CD4-positive, CD25-positive, alpha-beta regulatory T cell (primary cell): ENCODE results near the gene TXNL1. TPM values are rescaled to one million over a fixed set of nuclear protein-coding genes. Genes with fewer than 3 reads are reported as not detected.

Experiments used
- ATAC-seq, 2 donors: fragments of 150-1000 bp; cut with Tn5 transposase; one replicate each; pipeline ENCODE4 v1.10.0; 2021; ENCODE audit warnings: low read depth in 2 of 2, moderate number of reproducible peaks in 2 of 2, moderate library complexity in 1 of 2
- DNase-seq, 3 donors: peaks; one replicate each; pipeline versions ENCODE4 v3.0.0 to v3.0.0-alpha.2; 2012 to 2022; ENCODE audit warnings: mixed read lengths in 1 of 3
- H3K27ac ChIP-seq: one replicate; pipeline ENCODE4 v1.7.0; 2013; ENCODE audit warnings: mild to moderate bottlenecking, low read length; ENCODE audit not compliant: insufficient read depth, poor library complexity, severe bottlenecking
- H3K27me3 ChIP-seq: one replicate; pipeline ENCODE4 v1.7.0; 2013; ENCODE audit warnings: low read length; ENCODE audit not compliant: control insufficient read depth, insufficient read depth
- H3K36me3 ChIP-seq: one replicate; pipeline ENCODE4 v1.7.0; 2013; ENCODE audit warnings: mild to moderate bottlenecking, low read length, moderate library complexity; ENCODE audit not compliant: control insufficient read depth, insufficient read depth
- H3K4me1 ChIP-seq: 2 replicates; pipeline ENCODE4 v1.7.0; 2013; ENCODE audit warnings: mild to moderate bottlenecking, low read length; ENCODE audit not compliant: insufficient read depth, control insufficient read depth, poor library complexity, severe bottlenecking
- H3K4me3 ChIP-seq: one replicate; pipeline ENCODE4 v1.7.0; 2013; ENCODE audit warnings: low read depth, mild to moderate bottlenecking, low read length, moderate library complexity
- H3K9me3 ChIP-seq, 2 experiments: 1 replicate in 1 of 2; 2 replicates in 1 of 2; pipeline ENCODE4 v1.7.0; 2013; ENCODE audit warnings: low read length in 2 of 2, mild to moderate bottlenecking in 1 of 2, moderate library complexity in 1 of 2; ENCODE audit not compliant: control insufficient read depth in 2 of 2
- H3K27ac Mint-ChIP-seq, 3 donors: one replicate each; pipeline ENCODE4 v1.8.0; 2020 to 2022; ENCODE audit warnings: mild to moderate bottlenecking in 3 of 3, mixed read lengths in 3 of 3, moderate library complexity in 2 of 3
- H3K27me3 Mint-ChIP-seq: one replicate; pipeline ENCODE4 v1.8.0; 2022; ENCODE audit warnings: mild to moderate bottlenecking, mixed read lengths
- H3K36me3 Mint-ChIP-seq: one replicate; pipeline ENCODE4 v1.8.0; 2020; ENCODE audit warnings: mixed read lengths
- H3K4me1 Mint-ChIP-seq, 4 donors: one replicate each; pipeline ENCODE4 v1.8.0; 2020 to 2022; ENCODE audit warnings: mixed read lengths in 4 of 4, mild to moderate bottlenecking in 1 of 4
- H3K4me3 Mint-ChIP-seq, 4 donors: one replicate each; pipeline ENCODE4 v1.8.0; 2020 to 2022; ENCODE audit warnings: mild to moderate bottlenecking in 4 of 4, mixed read lengths in 4 of 4, moderate library complexity in 3 of 4
- H3K9me3 Mint-ChIP-seq, 7 donors: one replicate each; pipeline ENCODE4 v1.8.0; 2020 to 2022; ENCODE audit warnings: mixed read lengths in 7 of 7, mild to moderate bottlenecking in 3 of 7, moderate library complexity in 2 of 7
- polyA plus RNA-seq, 4 donors: library from polyadenylated mRNA; unstranded; fragments of 300-500 nt; fragmentation: Illumina TruSeq; gene quantifications; one replicate each; pipeline ENCODE4 v1.2.3, GENCODE V29; 2021
- total RNA-seq: library from RNA; stranded (reverse); gene quantifications from one replicate; pipeline ENCODE4 v1.2.3, GENCODE V29; 2022

The TXNL1 gene
- total and polyA plus RNA-seq, 5 donors from 2014 or later: 39.9 to 70.2 (median 63.6) TPM

DNA sequence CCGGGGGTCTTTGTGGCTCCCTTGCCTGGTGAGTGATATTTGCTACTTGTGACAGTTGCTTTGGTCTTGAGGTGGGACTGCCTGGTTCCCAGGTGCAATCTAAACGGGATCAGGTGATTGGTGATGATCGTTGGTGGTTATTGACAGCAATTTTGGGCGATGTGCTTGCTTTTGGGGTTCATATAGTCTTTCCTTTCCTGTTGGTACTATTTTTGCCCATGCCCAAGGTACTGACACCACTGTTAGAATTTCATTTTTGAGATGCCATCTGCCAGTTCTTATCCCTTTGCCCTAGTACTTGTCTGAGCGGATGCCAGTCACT, 13.3 kb upstream of the TXNL1 start:
- no peaks in the 10 kb centered on the region for H3K27me3 ChIP-seq
- H3K4me1 ChIP-seq: peaks cover 44% of the 10 kb centered on the region
- peak overlapping the region; percentile 93 for H3K4me3 ChIP-seq
- peak overlapping the region; percentile 90 to 98 (median 91) for H3K4me3 Mint-ChIP-seq
- DNase-seq: peak in 1 of 3 donors; percentile 31
- no peaks in the 10 kb centered on the region for H3K36me3 ChIP-seq
- H3K27ac ChIP-seq: peak overlapping the region; percentile 95
- peak overlapping the region; percentile 89 to 98 (median 93) for H3K27ac Mint-ChIP-seq
- H3K36me3 Mint-ChIP-seq: peaks cover 15% of the 10 kb centered on the region
- H3K4me1 Mint-ChIP-seq: peaks cover 21 to 65% (median 44%) of the 10 kb centered on the region in 4 donors
- peaks cover 6% of the 10 kb centered on the region for H3K27me3 Mint-ChIP-seq
- H3K9me3 ChIP-seq: no peaks in the 10 kb centered on the region
- no peak for ATAC-seq
- H3K9me3 Mint-ChIP-seq: no peaks in the 10 kb centered on the region

DNA sequence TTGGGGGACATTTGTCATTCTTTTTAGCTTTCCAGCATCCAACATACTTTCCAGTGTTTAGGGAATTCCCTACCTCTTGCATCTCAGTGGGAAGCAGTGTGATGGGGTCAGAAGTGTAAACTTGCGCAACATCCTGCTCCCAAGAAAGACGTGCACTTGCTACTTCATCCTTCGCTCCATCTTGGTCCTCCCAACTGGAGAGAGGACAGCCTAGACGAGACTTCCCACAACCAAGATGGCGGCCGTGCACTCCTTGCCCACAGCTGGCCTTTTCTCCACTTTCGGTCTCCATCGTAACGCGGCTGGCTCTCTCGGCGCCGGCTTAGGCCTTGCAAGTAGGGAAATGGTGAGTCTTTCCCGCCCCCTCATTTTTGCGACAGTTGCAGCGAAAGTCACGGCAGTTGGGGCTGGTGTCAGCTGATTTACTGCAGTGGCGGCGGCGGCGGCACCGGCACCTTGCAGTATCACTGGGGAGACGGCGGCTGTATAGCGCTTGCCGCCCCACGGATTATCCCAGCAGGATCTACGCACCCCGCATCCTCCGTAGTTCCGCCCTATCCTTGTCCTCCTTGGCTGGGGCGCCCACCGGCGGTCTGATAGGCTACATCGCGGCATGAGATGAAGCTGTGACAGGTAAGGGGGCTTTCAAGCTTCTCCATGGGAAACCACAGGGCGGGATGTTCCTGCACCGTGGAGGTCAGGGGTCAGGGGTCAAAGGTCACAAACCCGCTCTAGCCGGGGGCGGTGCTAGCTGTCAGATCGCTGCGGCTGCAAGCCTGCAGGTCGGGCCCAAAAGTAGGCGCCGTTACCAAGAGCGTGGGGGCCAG, 12.8 kb upstream of the TXNL1 start, which contains the start of gene WDR7:
TSS of gene WDR7 (plus strand) at position 416 of the 827 bp plus-strand sequence. CDS start 21,157 bp downstream, outside the sequence.
- H3K9me3 ChIP-seq: no peaks in the 10 kb centered on the region
- H3K27ac Mint-ChIP-seq: peak within 1 kb of the TSS; percentile 93 to 98 (median 96)
- peak within 1 kb of the TSS; percentile 93 for H3K4me3 ChIP-seq
- no peaks in the 10 kb centered on the region for H3K36me3 ChIP-seq
- H3K4me3 Mint-ChIP-seq: peak within 1 kb of the TSS; percentile 90 to 98 (median 91)
- ATAC-seq (peak; percentile 92), DNase-seq (peak; percentile 93 to 98 (median 96))
- H3K27me3 ChIP-seq: no peaks in the 10 kb centered on the region
- H3K4me1 Mint-ChIP-seq: peaks cover 21 to 60% (median 44%) of the 10 kb centered on the region in 4 donors
- H3K4me1 ChIP-seq: peaks cover 44% of the 10 kb centered on the region
- peak within 1 kb of the TSS; percentile 95 for H3K27ac ChIP-seq
- peaks cover 6% of the 10 kb centered on the region for H3K27me3 Mint-ChIP-seq
- H3K9me3 Mint-ChIP-seq: no peaks in the 10 kb centered on the region
- peaks cover 16% of the 10 kb centered on the region for H3K36me3 Mint-ChIP-seq

DNA sequence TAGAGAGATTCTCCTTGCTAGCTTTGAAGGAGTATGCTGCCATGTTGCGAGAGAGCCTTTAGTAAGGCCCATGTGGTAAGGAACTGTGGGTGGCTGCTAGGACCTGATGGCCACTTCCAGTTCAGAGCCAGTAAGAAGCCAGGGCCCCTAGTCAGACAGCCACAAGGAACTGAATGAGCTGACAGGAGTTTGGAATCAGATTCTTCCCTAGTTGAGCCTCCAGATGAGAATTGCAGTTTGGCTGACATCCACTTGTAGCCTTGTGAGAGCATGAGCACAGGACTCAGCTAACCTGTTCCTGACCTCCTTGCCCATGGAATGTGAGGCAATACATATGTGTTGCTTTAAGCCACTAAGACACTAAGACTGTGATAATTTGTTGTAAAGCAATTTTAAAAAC, 11.6 kb upstream of the TXNL1 start:
- H3K4me3 ChIP-seq: peak overlapping the region; percentile 91

DNA sequence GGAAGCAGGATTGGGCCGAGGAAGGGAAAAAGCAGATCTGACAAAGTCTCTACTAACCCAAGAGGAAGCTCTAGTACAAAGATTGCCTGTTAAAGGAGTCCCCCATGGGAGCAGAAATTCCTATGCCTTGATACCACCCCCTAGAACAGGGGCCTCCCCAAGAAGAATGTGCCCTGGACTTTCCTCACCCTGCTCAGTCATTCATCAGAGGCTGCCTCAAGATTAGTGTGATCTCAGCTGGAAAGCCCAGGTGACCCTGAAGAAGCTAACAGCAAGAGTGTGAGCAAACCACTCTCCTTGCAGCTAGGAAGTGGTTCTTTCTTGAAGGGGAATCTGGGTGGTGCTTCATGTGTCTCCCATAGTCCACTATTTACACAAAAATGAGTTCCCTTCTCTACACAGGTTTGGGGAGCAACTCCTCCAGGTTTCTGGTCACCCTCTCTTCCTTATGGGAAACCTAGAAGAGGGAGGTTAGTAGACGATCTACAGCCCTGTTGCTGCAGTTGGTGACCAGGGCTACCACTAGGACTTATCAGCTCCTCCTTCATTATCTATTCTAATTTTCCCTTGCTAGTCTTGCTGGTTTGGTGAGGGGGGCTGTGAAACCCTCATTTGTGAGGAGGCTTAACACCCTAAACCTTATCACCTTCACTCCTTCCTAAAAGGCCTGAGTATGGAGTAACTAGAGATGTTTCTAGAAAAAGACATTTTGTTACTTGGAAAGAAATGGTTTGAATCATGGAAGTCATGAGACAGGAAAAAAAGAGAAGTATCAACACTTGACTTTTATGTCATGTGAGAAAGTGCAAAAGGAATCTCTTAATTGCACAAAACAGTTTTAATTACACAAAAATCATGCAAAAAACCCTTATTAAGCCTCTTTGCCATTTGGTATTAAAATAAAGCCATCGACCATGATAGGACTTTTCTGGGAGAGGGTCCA, 9.8 kb upstream of the TXNL1 start:
- Mint-ChIP-seq H3K9me3 (no peaks in the 10 kb centered on the region), H3K4me3 (peak overlapping the region in 1 of 4 donors; percentile 9), H3K27ac (peak overlapping the region in 2 of 3 donors; percentile 18 to 57), H3K4me1 (peaks cover 14 to 32% (median 20%) of the 10 kb centered on the region in 4 donors), H3K36me3 (peaks cover 16% of the 10 kb centered on the region), H3K27me3 (peaks cover 6% of the 10 kb centered on the region)
- H3K36me3 ChIP-seq: no peaks in the 10 kb centered on the region
- no peak for DNase-seq
- H3K4me3 ChIP-seq: no peak overlapping the region
- no peak for ATAC-seq
- H3K4me1 ChIP-seq: peaks cover 24% of the 10 kb centered on the region
- H3K9me3 ChIP-seq: no peaks in the 10 kb centered on the region
- H3K27ac ChIP-seq: no peak overlapping the region
- H3K27me3 ChIP-seq: no peaks in the 10 kb centered on the region

More for the DNA sequence above, 11.6 kb upstream of the TXNL1 start:
- H3K4me1 Mint-ChIP-seq: peaks cover 21 to 48% (median 35%) of the 10 kb centered on the region in 4 donors
- H3K36me3 Mint-ChIP-seq: peaks cover 16% of the 10 kb centered on the region
- Histone ChIP-seq H3K9me3 (no peaks in the 10 kb centered on the region), H3K27ac (peak overlapping the region; percentile 95), H3K36me3 (no peaks in the 10 kb centered on the region), H3K27me3 (no peaks in the 10 kb centered on the region), H3K4me1 (peaks cover 37% of the 10 kb centered on the region)
- peak overlapping the region in 3 of 4 donors; percentile 90 to 91 (median 91) for H3K4me3 Mint-ChIP-seq
- DNase-seq (no peak), ATAC-seq (no peak)
- no peak overlapping the region for H3K27ac Mint-ChIP-seq
- H3K27me3 Mint-ChIP-seq: peaks cover 6% of the 10 kb centered on the region
- H3K9me3 Mint-ChIP-seq: no peaks in the 10 kb centered on the region

DNA sequence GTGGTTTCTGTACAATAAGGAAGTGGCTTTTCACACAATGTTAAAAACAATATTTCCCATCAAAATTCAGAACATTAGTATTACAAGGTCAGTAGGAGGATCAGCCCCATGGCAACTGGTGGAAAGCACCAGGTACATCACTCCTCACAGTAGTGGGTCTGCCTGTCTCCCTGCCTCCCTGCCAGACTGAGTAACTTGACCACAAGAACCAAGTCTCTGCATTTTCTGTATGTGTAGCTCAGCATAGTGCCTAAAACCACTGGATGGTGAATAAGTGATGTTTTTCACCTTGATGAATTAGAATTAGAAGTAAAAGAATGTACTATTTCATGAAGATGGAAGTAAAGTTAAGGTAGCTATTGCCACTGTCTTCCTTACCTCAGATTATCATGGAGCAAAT, 8.7 kb upstream of the TXNL1 start:
- Mint-ChIP-seq H3K9me3 (no peaks in the 10 kb centered on the region), H3K27me3 (peaks cover 6% of the 10 kb centered on the region), H3K36me3 (peaks cover 16% of the 10 kb centered on the region), H3K4me3 (peak overlapping the region in 1 of 4 donors; percentile 2), H3K27ac (no peak overlapping the region), H3K4me1 (peaks cover 9 to 21% (median 12%) of the 10 kb centered on the region in 4 donors)
- H3K36me3 ChIP-seq: no peaks in the 10 kb centered on the region
- H3K27ac ChIP-seq: no peak overlapping the region
- no peaks in the 10 kb centered on the region for H3K9me3 ChIP-seq
- ATAC-seq (no peak), DNase-seq (no peak)
- H3K4me1 ChIP-seq: peaks cover 13% of the 10 kb centered on the region
- no peaks in the 10 kb centered on the region for H3K27me3 ChIP-seq
- no peak overlapping the region for H3K4me3 ChIP-seq

DNA sequence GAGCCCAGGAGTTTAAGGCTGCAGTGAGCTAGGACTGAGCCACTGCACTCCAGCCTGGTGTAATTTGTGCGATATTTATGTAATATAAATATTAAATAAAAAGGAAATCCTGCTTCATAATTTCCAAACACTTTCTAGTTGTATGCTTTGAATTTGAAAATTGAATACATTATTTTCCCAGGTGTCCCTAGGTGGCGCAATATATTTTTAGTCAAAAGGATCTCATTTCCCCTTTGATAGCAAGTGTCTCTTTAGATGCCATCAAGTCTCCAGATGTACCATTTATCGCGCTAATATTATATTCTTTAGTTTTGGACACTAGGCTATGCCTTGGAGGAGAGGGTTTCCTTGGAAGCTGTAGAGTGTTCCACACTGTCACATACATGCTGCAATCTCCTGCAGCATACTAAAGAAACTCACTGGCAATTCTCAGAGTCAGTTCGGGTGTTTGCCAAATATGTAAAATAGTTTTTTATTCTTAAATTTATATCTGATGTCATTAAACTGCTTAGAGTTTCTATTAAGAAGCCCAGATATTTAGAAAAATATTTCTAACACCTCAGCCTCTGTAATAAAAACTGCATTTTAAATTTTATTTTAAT, 7.1 kb upstream of the TXNL1 start:
- H3K27ac Mint-ChIP-seq: no peak overlapping the region
- DNase-seq (peak in 2 of 3 donors; percentile 42 to 51), ATAC-seq (no peak)
- peaks cover 2% of the 10 kb centered on the region for H3K4me1 ChIP-seq
- no peaks in the 10 kb centered on the region for H3K27me3 ChIP-seq
- peaks cover 11% of the 10 kb centered on the region for H3K36me3 Mint-ChIP-seq
- H3K9me3 Mint-ChIP-seq: no peaks in the 10 kb centered on the region
- no peak overlapping the region for H3K4me3 ChIP-seq
- peak overlapping the region in 1 of 4 donors; percentile 68 for H3K4me3 Mint-ChIP-seq
- H3K4me1 Mint-ChIP-seq: peaks cover 2 to 9% (median 8%) of the 10 kb centered on the region in 4 donors
- H3K9me3 ChIP-seq: no peaks in the 10 kb centered on the region
- H3K36me3 ChIP-seq: no peaks in the 10 kb centered on the region
- H3K27me3 Mint-ChIP-seq: no peaks in the 10 kb centered on the region
- no peak overlapping the region for H3K27ac ChIP-seq

DNA sequence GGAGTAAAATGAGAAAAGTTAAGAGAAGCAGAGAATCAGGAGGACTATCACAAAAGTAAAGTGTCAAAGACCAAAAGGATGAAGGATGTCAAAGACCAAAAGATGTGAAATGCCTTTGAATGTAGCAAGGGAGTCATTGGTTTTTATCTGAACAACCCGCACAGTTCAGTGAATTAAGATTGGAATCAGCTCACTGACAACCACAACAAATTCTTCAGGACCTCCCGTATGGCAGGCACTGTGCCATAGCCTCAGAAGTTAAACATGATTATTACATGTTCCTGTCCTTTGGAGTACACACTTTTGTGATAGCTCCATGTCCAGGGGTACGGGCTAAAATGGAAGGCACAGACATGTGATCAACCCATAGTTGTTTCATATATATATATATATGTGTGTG, 5.0 kb upstream of the TXNL1 start:
- no peak overlapping the region for H3K27ac Mint-ChIP-seq
- ATAC-seq: no peak

More for the DNA sequence above, 5.0 kb upstream of the TXNL1 start:
- H3K27me3 ChIP-seq: no peaks in the 10 kb centered on the region
- no peak overlapping the region for H3K27ac ChIP-seq
- Mint-ChIP-seq H3K4me1 (peaks cover 10 to 16% (median 12%) of the 10 kb centered on the region in 4 donors), H3K4me3 (no peak overlapping the region), H3K9me3 (no peaks in the 10 kb centered on the region), H3K27me3 (no peaks in the 10 kb centered on the region), H3K36me3 (peaks cover 10% of the 10 kb centered on the region)
- H3K4me3 ChIP-seq: no peak overlapping the region
- H3K4me1 ChIP-seq: peaks cover 5% of the 10 kb centered on the region
- no peaks in the 10 kb centered on the region for H3K36me3 ChIP-seq
- no peaks in the 10 kb centered on the region for H3K9me3 ChIP-seq
- no peak for DNase-seq
